Astrocyte of the spinal cord (primary cell): ENCODE results near the gene IL6.

ENCODE experiments used
- DNase-seq: peaks from one replicate; pipeline ENCODE4 v3.0.0; 2011; ENCODE audit warnings: low read depth, low spot score
- H3K4me3 ChIP-seq: 2 replicates; pipeline ENCODE4 v1.5.1; 2011; ENCODE audit warnings: low read depth, mild to moderate bottlenecking, low read length, moderate library complexity
- CTCF ChIP-seq: IDR thresholded peaks from 2 replicates; pipeline ENCODE4 v1.5.1; 2012; ENCODE audit warnings: low read depth, mild to moderate bottlenecking, low read length, inconsistent platforms
- in situ Hi-C: cut with HindIII; loops from 2 replicates; pipeline ENCODE4 v1.10.0; 2017; ENCODE audit warnings: low sequenced_read_pairs

IL6 gene

GRCh38 chr7:22751341-22751740 lies 24.3 kb downstream of the IL6 start:
- in situ Hi-C loops = no loop called here
- no peak for TF ChIP-seq CTCF
- H3K4me3 ChIP-seq = no peak overlapping the region
- DNase-seq = no peak

- in situ Hi-C loops = no loop called here
- no peak overlapping the region for H3K4me3 ChIP-seq
- TF ChIP-seq CTCF = no peak
- no peak for DNase-seq
These were observed 30.5 kb downstream of the IL6 start for GRCh38 chr7:22757338-22757994.

- TF ChIP-seq CTCF = no peak
- DNase-seq = no peak
- no peak overlapping the region for H3K4me3 ChIP-seq
- in situ Hi-C loops = no loop called here
These were observed 31.6 kb downstream of the IL6 start for GRCh38 chr7:22758576-22758975.

- TF ChIP-seq CTCF = no peak
- in situ Hi-C loops = no loop called here
- H3K4me3 ChIP-seq = no peak overlapping the region
- peak; percentile 14 for DNase-seq
These were observed 32.7 kb downstream of the IL6 start for GRCh38 chr7:22759721-22760120.

GRCh38 chr7:22762866-22763265 lies 35.9 kb downstream of the IL6 start:
- DNase-seq = no peak
- no peak for TF ChIP-seq CTCF
- in situ Hi-C loops = no loop called here
- no peak overlapping the region for H3K4me3 ChIP-seq

- no peak for TF ChIP-seq CTCF
- in situ Hi-C loops = no loop called here
- DNase-seq = no peak
- H3K4me3 ChIP-seq = no peak overlapping the region
These were observed 38.6 kb downstream of the IL6 start for GRCh38 chr7:22765609-22766008.
